NK-92 (cell line): Measurements from ENCODE around the gene KLHL30.

ENCODE experiments used
- DNase-seq: peaks from one replicate; lab custom pipeline; 2025; ENCODE audit not compliant: unreplicated experiment; lab: John Stamatoyannopoulos, UW

Gene KLHL30

GRCh38 chr2:238144262-238144661 is 5.8 kb downstream of the KLHL30 start:
- DNase-seq: no peak

GRCh38 chr2:238145046-238145445 is 6.6 kb downstream of the KLHL30 start:
- DNase-seq: no peak

- DNase-seq: no peak
These were observed 7.4 kb downstream of the KLHL30 start for GRCh38 chr2:238145851-238146250.

- no peak for DNase-seq
These were observed 8.5 kb downstream of the KLHL30 start for GRCh38 chr2:238146884-238147544.

- no peak for DNase-seq
These were observed 10.5 kb downstream of the KLHL30 start for GRCh38 chr2:238148981-238149380.

GRCh38 chr2:238149841-238150572 is 11.5 kb downstream of the KLHL30 start:
- no peak for DNase-seq

GRCh38 chr2:238150686-238151085 is 12.2 kb downstream of the KLHL30 start:
- DNase-seq: no peak

- no peak for DNase-seq
These were observed 12.7 kb downstream of the KLHL30 start for GRCh38 chr2:238151205-238151604.

GRCh38 chr2:238151628-238152235 is 13.3 kb downstream of the KLHL30 start:
- no peak for DNase-seq

- DNase-seq: no peak
These were observed 14.6 kb downstream of the KLHL30 start for GRCh38 chr2:238152771-238153688.

GRCh38 chr2:238154570-238154969 is 16.1 kb downstream of the KLHL30 start:
- DNase-seq: no peak

GRCh38 chr2:238155051-238155760 is 16.7 kb downstream of the KLHL30 start:
- DNase-seq: no peak

- DNase-seq: no peak
These were observed 17.6 kb downstream of the KLHL30 start for GRCh38 chr2:238155761-238156694.

GRCh38 chr2:238157506-238158017 is 19.1 kb downstream of the KLHL30 start:
- no peak for DNase-seq

- DNase-seq: no peak
These were observed 19.6 kb downstream of the KLHL30 start for GRCh38 chr2:238158018-238158508.

- DNase-seq: no peak
These were observed 20.1 kb downstream of the KLHL30 start, which contains the start of gene ERFE for GRCh38 chr2:238158509-238159070. Gene ERFE, plus strand, starts transcription at chr2:238158970. Its CDS starts 38 bp downstream, at chr2:238159008.

- no peak for DNase-seq
These were observed 20.6 kb downstream of the KLHL30 start for GRCh38 chr2:238159071-238159539.

- no peak for DNase-seq
These were observed 21.3 kb downstream of the KLHL30 start for GRCh38 chr2:238159661-238160205.
